SK-N-SH treated with all-trans-retinoic acid at 6 μM for 48 hours (cell line): ENCODE results near the gene VAMP1.

Experiments used
- CSDC2 ChIP-seq: fragments of 250-450 bp; sonication (Bioruptor Pico); IDR thresholded peaks from 2 replicates; pipeline ENCODE4 v1.5.0; 2020; ENCODE audit warnings: mild to moderate bottlenecking, moderate library complexity
- ISL1 ChIP-seq: fragments of 250-450 bp; sonication (Bioruptor Pico); IDR thresholded peaks from 2 replicates; pipeline ENCODE4 v2.1.2; 2022; ENCODE audit warnings: mild to moderate bottlenecking, moderate library complexity
- PATZ1 ChIP-seq: fragments of 250-450 bp; sonication (Bioruptor Pico); IDR thresholded peaks from 2 replicates; pipeline ENCODE4 v1.8.0; 2020; ENCODE audit warnings: mild to moderate bottlenecking, moderate library complexity, borderline replicate concordance
- TCF4 ChIP-seq: fragments of 250-450 bp; sonication (Bioruptor Pico); IDR thresholded peaks from 2 replicates; pipeline ENCODE4 v1.8.0; 2021; ENCODE audit warnings: mild to moderate bottlenecking, moderate library complexity, borderline replicate concordance
- ZC3H10 ChIP-seq: fragments of 250-450 bp; sonication (Bioruptor Pico); IDR thresholded peaks from 2 replicates; pipeline ENCODE4 v1.5.1; 2021; ENCODE audit warnings: mild to moderate bottlenecking, moderate library complexity
- ZFP3 ChIP-seq: fragments of 250-450 bp; sonication (Bioruptor Pico); IDR thresholded peaks from 2 replicates; pipeline ENCODE4 v1.5.0; 2020; ENCODE audit warnings: mild to moderate bottlenecking, moderate library complexity
- ZFP30 ChIP-seq: fragments of 450-650 bp; formaldehyde crosslinking; IDR thresholded peaks from 2 replicates; pipeline ENCODE4 v1.5.0; 2022; ENCODE audit warnings: mild to moderate bottlenecking, moderate library complexity
- ZNF70 ChIP-seq: fragments of 450-650 bp; formaldehyde crosslinking; IDR thresholded peaks from 2 replicates; pipeline ENCODE4 v1.5.0; 2020; ENCODE audit warnings: mild to moderate bottlenecking, moderate library complexity
- TF ChIP-seq, protein P1 (sequence below): fragments of 250-450 bp; sonication (Bioruptor Pico); IDR thresholded peaks from 2 replicates; pipeline ENCODE4 v1.5.0; 2020; ENCODE audit warnings: mild to moderate bottlenecking, moderate library complexity
- TF ChIP-seq, protein P2 (sequence below): fragments of 250-450 bp; sonication (Bioruptor Pico); IDR thresholded peaks from 2 replicates; pipeline ENCODE4 v1.8.0; 2021; ENCODE audit warnings: low read depth, mild to moderate bottlenecking, moderate library complexity, borderline replicate concordance

DNA sequence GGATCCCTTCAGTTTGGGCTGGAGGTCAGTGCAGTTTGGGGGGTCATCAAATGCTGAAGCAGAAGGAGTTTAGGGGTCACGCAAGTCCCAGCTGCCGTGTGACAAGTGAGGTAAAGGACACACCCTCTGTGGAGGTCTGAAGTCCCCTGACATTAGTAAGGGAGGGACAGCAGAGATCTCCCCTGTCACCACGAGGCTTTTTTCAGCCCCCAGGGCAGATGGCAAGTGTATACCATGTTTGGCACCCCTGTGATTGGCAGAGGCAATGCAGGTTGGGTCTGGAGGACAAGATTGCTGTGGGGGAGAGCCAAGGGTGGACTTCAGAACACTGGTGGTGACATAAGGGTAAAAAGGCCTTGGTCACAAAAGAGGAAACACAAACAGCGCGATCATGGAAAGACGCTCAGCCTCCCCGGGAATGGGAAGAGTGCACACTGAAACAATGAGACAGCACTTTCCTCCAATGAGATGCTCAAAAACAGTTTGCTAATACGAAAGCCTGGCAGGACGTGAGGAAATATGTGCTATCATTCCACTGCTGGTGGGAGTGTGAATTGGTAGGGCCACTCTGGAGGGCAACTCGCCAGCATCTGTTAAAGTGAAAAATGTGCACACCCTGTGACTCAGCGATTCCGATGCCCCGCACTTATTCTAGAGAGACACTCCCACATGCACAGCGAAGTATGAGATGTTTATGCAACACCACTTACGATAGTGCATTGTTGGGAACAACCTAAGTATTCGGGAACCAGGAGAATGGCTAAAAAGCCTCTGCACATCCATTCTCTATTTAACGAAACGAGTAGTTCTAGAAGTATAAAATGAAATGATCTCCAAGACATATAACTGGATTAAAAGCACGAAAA, 40.1 kb downstream of the VAMP1 start:
- no peak for TF ChIP-seq ZNF70 (CRISPR knock-in tag)
- no peak for TF ChIP-seq CSDC2
- no peak for TF ChIP-seq ZFP3 (CRISPR knock-in tag)
- TF ChIP-seq, protein P1, sequence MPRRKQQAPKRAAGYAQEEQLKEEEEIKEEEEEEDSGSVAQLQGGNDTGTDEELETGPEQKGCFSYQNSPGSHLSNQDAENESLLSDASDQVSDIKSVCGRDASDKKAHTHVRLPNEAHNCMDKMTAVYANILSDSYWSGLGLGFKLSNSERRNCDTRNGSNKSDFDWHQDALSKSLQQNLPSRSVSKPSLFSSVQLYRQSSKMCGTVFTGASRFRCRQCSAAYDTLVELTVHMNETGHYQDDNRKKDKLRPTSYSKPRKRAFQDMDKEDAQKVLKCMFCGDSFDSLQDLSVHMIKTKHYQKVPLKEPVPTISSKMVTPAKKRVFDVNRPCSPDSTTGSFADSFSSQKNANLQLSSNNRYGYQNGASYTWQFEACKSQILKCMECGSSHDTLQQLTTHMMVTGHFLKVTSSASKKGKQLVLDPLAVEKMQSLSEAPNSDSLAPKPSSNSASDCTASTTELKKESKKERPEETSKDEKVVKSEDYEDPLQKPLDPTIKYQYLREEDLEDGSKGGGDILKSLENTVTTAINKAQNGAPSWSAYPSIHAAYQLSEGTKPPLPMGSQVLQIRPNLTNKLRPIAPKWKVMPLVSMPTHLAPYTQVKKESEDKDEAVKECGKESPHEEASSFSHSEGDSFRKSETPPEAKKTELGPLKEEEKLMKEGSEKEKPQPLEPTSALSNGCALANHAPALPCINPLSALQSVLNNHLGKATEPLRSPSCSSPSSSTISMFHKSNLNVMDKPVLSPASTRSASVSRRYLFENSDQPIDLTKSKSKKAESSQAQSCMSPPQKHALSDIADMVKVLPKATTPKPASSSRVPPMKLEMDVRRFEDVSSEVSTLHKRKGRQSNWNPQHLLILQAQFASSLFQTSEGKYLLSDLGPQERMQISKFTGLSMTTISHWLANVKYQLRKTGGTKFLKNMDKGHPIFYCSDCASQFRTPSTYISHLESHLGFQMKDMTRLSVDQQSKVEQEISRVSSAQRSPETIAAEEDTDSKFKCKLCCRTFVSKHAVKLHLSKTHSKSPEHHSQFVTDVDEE: no peak
- no peak for TF ChIP-seq ZFP30 (CRISPR knock-in tag)
- TF ChIP-seq TCF4 (CRISPR knock-in tag): no peak
- TF ChIP-seq, protein P2, sequence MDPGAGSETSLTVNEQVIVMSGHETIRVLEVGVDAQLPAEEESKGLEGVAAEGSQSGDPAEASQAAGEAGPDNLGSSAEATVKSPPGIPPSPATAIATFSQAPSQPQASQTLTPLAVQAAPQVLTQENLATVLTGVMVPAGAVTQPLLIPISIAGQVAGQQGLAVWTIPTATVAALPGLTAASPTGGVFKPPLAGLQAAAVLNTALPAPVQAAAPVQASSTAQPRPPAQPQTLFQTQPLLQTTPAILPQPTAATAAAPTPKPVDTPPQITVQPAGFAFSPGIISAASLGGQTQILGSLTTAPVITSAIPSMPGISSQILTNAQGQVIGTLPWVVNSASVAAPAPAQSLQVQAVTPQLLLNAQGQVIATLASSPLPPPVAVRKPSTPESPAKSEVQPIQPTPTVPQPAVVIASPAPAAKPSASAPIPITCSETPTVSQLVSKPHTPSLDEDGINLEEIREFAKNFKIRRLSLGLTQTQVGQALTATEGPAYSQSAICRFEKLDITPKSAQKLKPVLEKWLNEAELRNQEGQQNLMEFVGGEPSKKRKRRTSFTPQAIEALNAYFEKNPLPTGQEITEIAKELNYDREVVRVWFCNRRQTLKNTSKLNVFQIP: no peak
- no peak for TF ChIP-seq ZC3H10
- no peak for TF ChIP-seq PATZ1 (CRISPR knock-in tag)
- TF ChIP-seq ISL1 (CRISPR knock-in tag): no peak
